SK-N-DZ (cell line): ENCODE measurements around the gene DMPK. TPM values are rescaled to one million over a fixed set of nuclear protein-coding genes. Genes with fewer than 3 reads are reported as not detected.
A peak's percentile ranks its signal among the peaks of the same experiment; 100 is the strongest.

ENCODE experiments used
- DNase-seq: peaks from one replicate; pipeline ENCODE4 v3.0.0-alpha.2; 2015; ENCODE audit warnings: low spot score
- polyA plus RNA-seq, 2 experiments: library from polyadenylated mRNA; depleted of rRNA; stranded (reverse); fragments of >200 nt; gene quantifications; 2 replicates each; pipeline ENCODE4 v1.2.3, GENCODE V29; 2014

The DMPK gene, protein sequence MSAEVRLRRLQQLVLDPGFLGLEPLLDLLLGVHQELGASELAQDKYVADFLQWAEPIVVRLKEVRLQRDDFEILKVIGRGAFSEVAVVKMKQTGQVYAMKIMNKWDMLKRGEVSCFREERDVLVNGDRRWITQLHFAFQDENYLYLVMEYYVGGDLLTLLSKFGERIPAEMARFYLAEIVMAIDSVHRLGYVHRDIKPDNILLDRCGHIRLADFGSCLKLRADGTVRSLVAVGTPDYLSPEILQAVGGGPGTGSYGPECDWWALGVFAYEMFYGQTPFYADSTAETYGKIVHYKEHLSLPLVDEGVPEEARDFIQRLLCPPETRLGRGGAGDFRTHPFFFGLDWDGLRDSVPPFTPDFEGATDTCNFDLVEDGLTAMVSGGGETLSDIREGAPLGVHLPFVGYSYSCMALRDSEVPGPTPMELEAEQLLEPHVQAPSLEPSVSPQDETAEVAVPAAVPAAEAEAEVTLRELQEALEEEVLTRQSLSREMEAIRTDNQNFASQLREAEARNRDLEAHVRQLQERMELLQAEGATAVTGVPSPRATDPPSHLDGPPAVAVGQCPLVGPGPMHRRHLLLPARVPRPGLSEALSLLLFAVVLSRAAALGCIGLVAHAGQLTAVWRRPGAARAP
- 7.0 and 7.9 TPM in 2 replicates for polyA plus RNA-seq (2014; cell fraction: cytosol; rRNA removed)
- 53.8 and 64.2 TPM in 2 replicates for polyA plus RNA-seq (2014; cell fraction: nucleus; rRNA removed)

GRCh38 chr19:45782162-45782691 lies at the start of gene DMPK:
Gene DMPK, minus strand, starts transcription at chr19:45782490. Its CDS starts 138 bp downstream, at chr19:45782352.
- DNase-seq = no peak

DNA sequence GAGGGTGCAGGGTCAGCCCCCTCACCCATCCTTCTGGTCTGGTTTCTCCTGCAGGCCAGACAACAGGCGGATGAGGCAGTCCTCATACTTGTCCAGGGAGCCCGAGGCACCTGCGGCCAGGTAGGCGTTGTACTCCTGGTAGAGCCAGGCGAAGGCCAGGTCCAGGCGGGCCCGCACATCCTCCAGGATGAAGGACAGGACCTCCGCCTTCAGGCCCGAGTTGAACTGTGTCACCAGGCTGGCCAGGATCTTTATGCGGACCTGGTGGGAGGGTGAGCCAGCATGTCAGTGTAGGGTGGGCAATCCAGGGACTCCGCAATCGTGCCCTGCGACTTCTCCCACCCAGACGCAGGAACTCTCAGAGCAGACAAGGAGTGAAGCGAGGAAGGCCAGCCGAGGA lies 46.7 kb upstream of the DMPK start:
- no peak for DNase-seq

- DNase-seq = no peak
Observed at GRCh38 chr19:45828523-45828922, 46.2 kb upstream of the DMPK start.

DNA sequence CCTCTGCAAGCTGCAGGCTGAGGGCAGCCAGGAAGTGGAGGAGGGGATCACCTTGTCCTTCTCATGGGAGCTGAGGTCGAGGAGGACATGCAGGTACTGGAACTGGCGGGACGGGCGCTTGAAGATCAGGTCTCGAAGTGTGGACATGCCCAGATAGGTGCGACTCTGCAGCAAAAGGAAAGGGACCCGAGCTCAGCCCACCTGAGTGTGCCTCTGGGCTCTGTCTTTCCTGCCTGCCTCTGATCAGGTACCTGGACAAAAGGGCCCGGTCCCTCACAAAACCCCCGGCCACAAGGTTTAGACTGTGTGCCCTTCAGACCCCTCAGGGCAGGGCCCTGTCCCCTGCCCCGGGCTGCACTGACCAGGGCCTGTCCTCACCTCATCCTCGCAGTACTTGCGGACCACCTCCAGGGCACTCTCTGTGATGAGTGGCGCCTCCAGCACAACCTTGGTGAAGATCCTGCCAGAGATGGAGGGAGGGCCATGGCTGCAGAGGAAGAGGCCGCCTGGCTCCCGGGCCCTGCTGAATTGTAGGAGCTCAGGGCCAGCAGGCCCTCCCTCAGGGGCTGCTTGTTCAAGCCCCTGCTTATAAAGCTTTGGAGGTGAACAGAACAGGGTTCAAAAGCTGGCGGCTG lies 45.3 kb upstream of the DMPK start:
- no peak for DNase-seq

GRCh38 chr19:45826934-45827333 lies 44.6 kb upstream of the DMPK start:
- DNase-seq = no peak

DNA sequence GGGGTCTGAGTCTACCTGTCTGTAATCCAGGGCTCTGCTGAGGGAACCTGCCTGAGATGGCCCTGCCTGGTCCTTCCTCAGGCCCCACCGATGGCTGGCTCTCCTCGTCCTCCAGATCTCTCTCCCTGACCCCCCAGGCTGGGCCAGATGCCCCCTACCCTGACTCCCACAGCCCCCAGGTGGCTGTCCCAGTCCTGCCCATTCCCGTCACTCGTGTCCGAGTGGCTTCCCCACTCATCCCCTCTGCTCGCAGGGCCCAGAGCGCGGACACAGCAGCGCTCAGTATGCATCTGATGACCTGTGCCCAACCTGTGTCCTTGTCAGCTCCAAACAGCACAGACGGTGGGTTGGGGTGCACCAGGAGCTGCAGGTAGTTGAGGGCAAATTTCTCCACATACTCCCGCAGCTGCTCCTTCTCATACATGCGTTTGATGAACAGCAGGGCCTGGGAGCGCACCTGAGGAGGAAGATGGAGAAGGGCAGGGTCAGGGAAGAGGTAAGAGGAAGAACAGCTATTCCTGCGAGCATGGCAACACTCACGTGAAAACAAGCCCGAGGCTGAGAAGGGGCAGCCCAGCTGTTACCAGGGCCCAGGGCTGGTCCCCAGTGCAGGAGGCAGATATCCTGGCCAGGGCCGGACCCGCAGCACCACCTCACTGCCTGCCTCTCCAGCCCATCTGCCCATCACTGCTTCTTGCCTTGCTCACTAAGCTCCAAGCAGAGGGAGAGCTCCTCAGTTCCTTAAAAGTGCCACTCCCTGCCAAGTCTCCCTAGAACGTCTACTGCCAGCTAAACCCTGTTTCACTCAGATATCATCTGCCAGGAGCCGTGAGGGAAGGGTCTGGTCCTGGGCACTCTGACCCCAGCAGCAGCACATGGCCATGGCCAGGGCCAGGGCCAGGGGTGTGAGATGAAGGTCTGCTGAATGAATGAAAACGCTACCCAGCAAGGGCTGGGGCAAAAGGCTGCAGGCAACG lies 43.9 kb upstream of the DMPK start:
- no peak for DNase-seq

DNA sequence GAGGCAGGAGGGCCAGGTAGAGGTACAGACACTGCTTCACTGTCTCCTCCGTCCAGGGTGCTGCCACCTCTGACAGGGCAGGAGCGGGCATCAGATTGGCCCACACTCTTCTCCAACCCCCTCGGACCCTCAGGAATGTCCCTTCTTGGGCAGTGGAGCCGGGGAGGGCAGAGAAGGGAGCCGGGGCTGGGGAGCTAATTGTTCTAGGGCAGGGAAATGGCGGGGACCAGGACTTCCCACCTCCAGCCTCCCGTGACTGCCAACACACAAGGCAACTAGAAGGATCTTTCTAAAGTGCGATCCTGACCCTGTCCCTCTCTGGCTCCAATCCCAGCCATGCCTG lies 42.9 kb upstream of the DMPK start:
- DNase-seq = no peak

DNA sequence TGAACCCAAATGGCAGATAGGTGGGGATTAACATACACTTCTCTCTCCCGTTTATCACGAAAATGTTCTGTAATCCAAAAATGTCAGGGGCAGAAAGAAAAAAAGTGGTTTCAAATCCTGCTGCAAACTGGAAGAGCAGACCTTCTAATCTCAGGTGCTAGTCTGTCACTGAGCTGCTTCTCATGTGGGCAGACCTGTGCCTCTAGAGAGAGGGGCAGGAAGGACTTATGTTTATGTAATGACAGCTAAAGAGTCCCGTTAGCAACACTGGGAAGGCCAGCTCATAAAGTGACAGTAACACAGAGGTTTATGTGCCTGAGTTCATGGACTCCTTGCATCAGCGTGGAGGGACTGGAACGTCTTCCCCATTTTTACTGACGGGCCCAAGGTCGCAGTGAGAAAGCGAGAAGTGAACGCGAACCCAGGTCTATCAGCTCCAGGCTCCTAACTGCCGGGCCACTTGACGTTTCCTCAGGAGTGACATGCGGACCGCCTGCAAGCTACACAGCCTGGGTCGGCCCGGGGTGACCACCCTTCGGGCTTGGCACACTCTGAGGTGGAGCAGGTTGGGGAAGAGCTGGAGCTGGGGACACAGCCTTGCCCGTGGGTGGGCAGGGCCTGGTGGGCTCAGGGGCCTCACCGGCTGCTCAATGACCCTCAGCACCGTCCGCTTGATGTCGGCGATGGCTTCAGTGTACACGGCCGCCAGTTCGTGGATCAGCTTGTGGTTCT lies 42.4 kb upstream of the DMPK start:
- no peak for DNase-seq

GRCh38 chr19:45824041-45824471 lies 41.8 kb upstream of the DMPK start:
- DNase-seq = no peak

- DNase-seq = no peak
Observed at GRCh38 chr19:45823182-45823581, 40.9 kb upstream of the DMPK start.

GRCh38 chr19:45822716-45823115 lies 40.4 kb upstream of the DMPK start:
- no peak for DNase-seq

DNA sequence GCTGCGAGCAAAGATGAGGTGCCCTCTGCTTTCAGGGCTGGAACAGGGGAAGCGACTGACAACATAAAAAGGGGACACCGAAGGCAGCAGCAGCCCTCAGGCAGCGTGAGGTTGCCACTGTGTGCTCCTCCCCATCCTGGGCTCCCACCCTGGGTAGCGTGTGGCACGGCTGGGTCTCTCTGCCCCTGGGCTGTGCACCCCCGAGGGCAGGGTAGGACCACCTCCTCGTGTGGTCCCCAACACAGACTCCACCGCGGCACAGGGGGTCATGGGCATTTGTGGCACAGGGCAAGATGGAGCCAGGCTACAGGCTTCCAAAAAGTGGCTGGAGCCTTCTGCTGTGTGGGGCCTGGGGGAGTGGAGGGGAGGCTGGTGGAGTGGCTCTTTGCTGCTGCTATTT lies 39.3 kb upstream of the DMPK start:
- no peak for DNase-seq

DNA sequence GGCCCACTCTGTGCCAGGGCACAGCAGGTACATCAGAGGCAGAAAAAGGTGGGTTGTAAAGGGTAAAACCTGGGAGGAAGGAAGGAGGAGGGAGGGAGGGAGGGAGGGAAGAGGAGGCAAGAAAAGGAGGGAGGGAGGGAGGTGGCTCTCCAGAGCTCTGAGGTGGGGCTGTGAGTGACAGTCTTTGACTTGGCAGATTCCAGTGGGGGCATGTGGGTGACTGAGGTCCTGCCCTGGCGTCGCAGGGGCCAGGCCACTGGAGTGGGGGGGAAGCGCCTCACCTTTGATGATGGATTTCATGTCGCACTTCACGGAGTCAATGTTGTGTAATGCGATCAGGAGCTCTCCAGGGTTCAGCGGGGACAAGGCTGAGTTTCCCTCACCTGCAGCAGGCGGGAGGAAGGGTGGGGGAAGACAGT lies 38.8 kb upstream of the DMPK start:
- no peak for DNase-seq

DNA sequence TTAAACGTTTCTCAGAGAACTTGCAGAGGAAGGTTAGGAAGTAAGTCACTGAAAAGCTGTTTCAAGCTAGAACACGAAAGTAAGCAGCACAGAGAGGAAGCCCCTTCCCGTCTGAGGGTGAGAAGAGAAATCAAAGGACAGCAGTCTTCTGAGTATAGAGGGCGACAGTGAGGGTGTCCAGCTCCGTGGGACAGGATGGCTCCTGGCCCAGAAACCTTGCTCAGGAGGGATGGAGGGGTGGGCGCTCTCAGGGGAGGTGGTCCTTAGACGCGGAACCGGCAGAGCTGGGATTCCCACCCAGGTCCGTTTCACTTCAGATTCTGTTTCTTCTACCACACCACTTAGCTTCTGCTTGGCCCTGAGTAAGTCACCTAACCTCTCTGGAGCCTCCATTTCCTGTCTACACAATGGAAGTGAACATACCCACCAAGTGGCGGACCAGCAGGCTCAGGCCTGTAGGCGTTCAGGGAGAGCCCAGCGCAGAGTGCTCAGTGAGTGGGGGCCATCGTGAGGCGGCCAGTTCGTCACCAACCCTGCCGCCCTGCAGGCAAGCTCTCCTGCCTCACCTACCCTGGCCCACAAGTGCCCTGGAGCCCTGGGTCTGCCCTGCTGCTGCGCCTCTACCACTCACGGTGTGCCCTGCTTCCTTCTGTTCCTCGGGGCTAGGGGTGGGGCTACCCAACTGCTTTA lies 38.3 kb upstream of the DMPK start:
- DNase-seq = no peak

DNA sequence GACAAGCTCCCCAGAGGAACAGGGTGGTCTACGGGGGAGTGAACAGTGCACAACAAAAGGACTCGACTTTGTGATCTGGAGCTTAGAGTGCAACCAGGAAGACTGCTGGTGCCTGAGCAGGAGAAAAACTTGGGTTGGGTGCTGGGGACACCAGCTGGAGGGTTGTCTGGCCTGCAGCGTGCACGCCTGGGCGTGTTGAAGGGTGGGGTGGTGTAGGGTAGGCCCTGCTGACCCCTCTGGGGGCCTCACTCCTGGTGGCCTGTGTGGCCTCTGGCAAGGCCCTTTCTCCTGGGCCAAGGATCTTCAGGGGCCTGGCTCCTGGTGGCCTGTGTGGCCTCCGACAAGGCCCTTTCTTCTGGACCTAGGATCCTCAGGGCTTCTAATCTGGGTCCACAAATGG lies 37.5 kb upstream of the DMPK start:
- no peak for DNase-seq

DNA sequence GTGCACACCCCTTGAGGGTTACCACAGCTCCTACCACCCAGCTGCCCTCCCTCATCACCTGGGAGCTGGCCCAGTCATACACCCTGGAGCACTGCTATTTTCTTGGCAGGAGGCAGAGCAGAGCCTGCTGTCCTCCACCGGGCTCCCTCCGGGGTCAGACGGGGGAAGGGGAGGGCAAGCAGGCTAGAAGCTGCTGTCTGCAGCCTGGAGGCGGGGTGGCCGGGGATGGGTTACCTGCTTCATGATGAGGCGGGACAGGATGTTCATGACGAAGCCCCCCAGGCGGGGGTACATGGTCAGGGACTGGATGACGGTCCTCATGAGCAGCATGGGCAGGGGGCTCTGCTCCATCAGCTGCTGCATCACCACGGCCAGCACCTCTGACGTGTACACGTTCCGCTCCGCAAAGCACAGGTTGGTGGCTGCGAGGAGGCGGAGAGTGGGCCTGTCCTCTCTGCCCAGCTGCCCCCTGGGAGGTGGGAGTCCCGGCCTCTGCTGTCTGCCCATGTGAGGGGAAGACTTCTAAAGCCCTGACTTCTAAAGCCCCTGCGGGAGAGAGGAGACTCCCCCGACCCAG lies 35.5 kb upstream of the DMPK start:
- no peak for DNase-seq

GRCh38 chr19:45817010-45817724 lies 34.9 kb upstream of the DMPK start:
- peak; percentile 94 for DNase-seq

DNA sequence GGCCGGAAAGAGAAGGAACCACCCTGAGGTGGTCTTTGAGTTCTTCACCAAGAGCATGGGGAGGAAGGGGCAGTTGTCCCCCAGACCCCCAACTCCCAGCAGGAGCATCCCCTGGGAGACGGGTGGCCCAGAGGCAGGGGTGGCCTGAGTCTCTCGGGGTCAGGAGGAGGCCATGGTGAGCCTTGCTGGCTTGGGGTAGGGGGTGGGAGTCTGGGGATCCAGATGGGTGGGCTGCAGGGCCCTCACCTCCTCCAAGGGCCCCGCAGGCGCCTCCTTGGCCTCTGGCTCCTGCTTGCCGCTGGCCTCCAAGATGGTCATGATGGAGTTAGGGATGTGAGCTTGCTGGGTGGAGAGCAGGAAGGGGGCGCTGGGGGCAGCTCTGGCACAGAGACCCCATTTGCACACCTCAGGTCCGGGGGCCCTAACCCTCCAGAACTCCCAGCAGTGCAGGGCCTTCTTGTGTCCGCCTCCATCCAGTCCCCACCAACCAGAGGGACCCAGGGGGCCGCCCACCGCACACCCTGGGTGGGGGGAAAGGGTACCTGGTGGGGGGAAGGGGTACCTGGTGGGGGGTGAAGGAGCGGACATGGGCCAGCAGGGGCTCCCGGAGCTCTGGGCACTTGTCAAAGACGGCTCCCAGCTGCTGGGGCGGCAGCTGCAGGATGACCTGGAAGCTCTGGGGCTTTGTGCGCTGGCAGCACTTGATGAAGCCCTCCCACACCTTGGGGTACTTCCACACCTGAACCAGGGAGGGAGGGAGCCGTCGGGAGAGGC lies 34.1 kb upstream of the DMPK start:
- no peak for DNase-seq
